IMR-90 (cell line): ENCODE measurements around the gene NUDT3. TPM values are rescaled to one million over a fixed set of nuclear protein-coding genes. Genes with fewer than 3 reads are reported as not detected.
A peak's percentile ranks its signal among the peaks of the same experiment; 100 is the strongest.
"Not testable (repeated sequence)": the region's sequence is repeated elsewhere in the genome, so short reads cannot be mapped to it uniquely, and the experiment has no call there.

ENCODE experiments used
- ATAC-seq: fragments of 200-7000 bp; cut with Tn5 transposase; 2 replicates; pipeline ENCODE4 v1.9.1; 2020; ENCODE audit warnings: low read depth, mild to moderate bottlenecking, moderate library complexity
- BruUV-seq: library from RNA; stranded (reverse); fragments of 400-500 nt; replicated peaks from 2 replicates; lab custom pipeline; 2021; lab: Mats Ljungman, UMichigan
- CTCF ChIA-PET: fragments of 300-600 bp; formaldehyde crosslinking; extraction: SDS; loops from one replicate; lab custom pipeline; 2021; ENCODE audit warnings: antibody characterized with exemption; lab: Yijun Ruan, JAX
- POLR2A ChIA-PET: fragments of 300-600 bp; sonication (Branson Sonifier 250); formaldehyde crosslinking; loops from one replicate; lab custom pipeline; 2022; ENCODE audit warnings: antibody characterized with exemption; ENCODE audit not compliant: unreplicated experiment; lab: Charles Lee
- DNase-seq: peaks from one replicate; pipeline ENCODE4 v3.0.0; 2013
- H2AFZ ChIP-seq: replicated peaks from 2 replicates; pipeline ENCODE3; 2013; ENCODE audit warnings: low read length, mild to moderate bottlenecking; ENCODE audit not compliant: poor library complexity
- H2AK5ac ChIP-seq: 2 replicates; pipeline ENCODE4 v1.6.1; 2013; ENCODE audit warnings: low read depth, low read length, inconsistent platforms
- H2AK9ac ChIP-seq: replicated peaks from 2 replicates; pipeline ENCODE3; 2013; ENCODE audit warnings: mild to moderate bottlenecking, low read depth, low read length, moderate library complexity; ENCODE audit not compliant: poor library complexity
- H2BK120ac ChIP-seq: 2 replicates; pipeline ENCODE4 v1.6.1; 2013; ENCODE audit warnings: low read depth, low read length, inconsistent platforms
- H2BK15ac ChIP-seq: 3 replicates; pipeline ENCODE4 v1.6.1; 2013; ENCODE audit warnings: low read depth, low read length, inconsistent platforms
- H2BK20ac ChIP-seq: 2 replicates; pipeline ENCODE4 v1.6.1; 2013; ENCODE audit warnings: low read depth, mild to moderate bottlenecking, inconsistent platforms, low read length, moderate library complexity
- H2BK5ac ChIP-seq: 2 replicates; pipeline ENCODE4 v1.6.1; 2013; ENCODE audit warnings: mild to moderate bottlenecking, low read depth, low read length, inconsistent platforms; ENCODE audit not compliant: poor library complexity, severe bottlenecking
- H3K14ac ChIP-seq: replicated peaks from 2 replicates; pipeline ENCODE4 v1.6.1; 2013; ENCODE audit warnings: low read depth, low read length, inconsistent platforms
- H3K18ac ChIP-seq: 2 replicates; pipeline ENCODE4 v1.6.1; 2013; ENCODE audit warnings: low read depth, low read length, control low read depth
- H3K23ac ChIP-seq: 2 replicates; pipeline ENCODE4 v1.6.1; 2013; ENCODE audit warnings: low read depth, low read length, inconsistent platforms
- H3K27ac ChIP-seq: 2 replicates; pipeline ENCODE4 v1.5.1; 2013; ENCODE audit warnings: mild to moderate bottlenecking, control low read depth, low read length; ENCODE audit not compliant: insufficient read depth
- H3K27me3 ChIP-seq: 2 replicates; pipeline ENCODE4 v1.6.1; 2013; ENCODE audit warnings: low read length; ENCODE audit not compliant: control insufficient read depth, insufficient read depth
- H3K36me3 ChIP-seq: 2 replicates; pipeline ENCODE4 v1.6.1; 2013; ENCODE audit warnings: low read length, mixed read lengths; ENCODE audit not compliant: control insufficient read depth, insufficient read depth
- H3K4ac ChIP-seq: 2 replicates; pipeline ENCODE4 v1.6.1; 2013; ENCODE audit warnings: low read depth, low read length, inconsistent platforms
- H3K4me1 ChIP-seq: 2 replicates; pipeline ENCODE4 v1.6.1; 2013; ENCODE audit warnings: low read length, mixed read lengths; ENCODE audit not compliant: control insufficient read depth, insufficient read depth
- H3K4me2 ChIP-seq: 2 replicates; pipeline ENCODE4 v1.6.1; 2013; ENCODE audit warnings: low read depth, mild to moderate bottlenecking, control low read depth, low read length, moderate library complexity
- H3K4me3 ChIP-seq: 2 replicates; pipeline ENCODE4 v1.5.1; 2013; ENCODE audit warnings: low read depth, mild to moderate bottlenecking, control low read depth, low read length, moderate library complexity; ENCODE audit not compliant: insufficient read depth
- H3K56ac ChIP-seq: 2 replicates; pipeline ENCODE4 v1.6.1; 2013; ENCODE audit warnings: low read length, inconsistent platforms; ENCODE audit not compliant: insufficient read depth; ENCODE audit errors: extremely low read depth
- H3K79me1 ChIP-seq, 2 experiments: 2 replicates each; pipeline ENCODE4 v1.6.1; 2013; ENCODE audit warnings: low read length in 2 of 2, inconsistent platforms in 1 of 2, low read depth in 1 of 2
- H3K9ac ChIP-seq: 2 replicates; pipeline ENCODE4 v1.6.1; 2013; ENCODE audit warnings: low read depth, low read length, control low read depth
- H3K9me1 ChIP-seq: 2 replicates; pipeline ENCODE4 v1.6.1; 2013; ENCODE audit warnings: low read length, inconsistent platforms; ENCODE audit not compliant: insufficient read depth
- H3K9me3 ChIP-seq: 2 replicates; pipeline ENCODE4 v1.6.1; 2013; ENCODE audit warnings: low read length; ENCODE audit not compliant: control insufficient read depth, insufficient read depth
- H4K20me1 ChIP-seq: 2 replicates; pipeline ENCODE4 v1.6.1; 2013; ENCODE audit warnings: low read length, inconsistent platforms; ENCODE audit not compliant: insufficient read depth
- H4K5ac ChIP-seq: 2 replicates; pipeline ENCODE4 v1.6.1; 2013; ENCODE audit warnings: mild to moderate bottlenecking, low read depth, low read length, control low read depth
- H4K8ac ChIP-seq, 2 experiments: 2 replicates each; pipeline ENCODE4 v1.6.1; 2013; ENCODE audit warnings: low read depth in 2 of 2, low read length in 2 of 2, control low read depth in 1 of 2, inconsistent platforms in 1 of 2
- H4K91ac ChIP-seq: 2 replicates; pipeline ENCODE4 v1.6.1; 2013; ENCODE audit warnings: low read depth, low read length, inconsistent platforms; ENCODE audit not compliant: insufficient read depth
- WGBS, 2 experiments: methylation state at CpG; one replicate each; pipeline versions ENCODE4 v1.1.5 to v1.1.7; 2013; ENCODE audit warnings: missing lambda C conversion rate in 2 of 2; ENCODE audit not compliant: insufficient read length in 1 of 2; ENCODE audit errors: extremely low coverage in 2 of 2; 5-methylcytosine and 5-hydroxymethylcytosine counted together
- dilution Hi-C: fragments of 300-500 bp; cut with HindIII; formaldehyde crosslinking; loops from one replicate; pipeline ENCODE4 v1.14.3; 2018; ENCODE audit warnings: low sequenced_read_pairs; ENCODE audit not compliant: unreplicated experiment
- in situ Hi-C: fragments of 300-500 bp; cut with MboI; formaldehyde crosslinking; loops from 3 replicates; pipeline ENCODE4 v1.14.3; 2019; ENCODE audit warnings: low sequenced_read_pairs, inconsistent platforms, mixed read lengths
- intact Hi-C: fragments of 100-400 bp; cut with micrococcal nuclease; formaldehyde crosslinking; loops from 2 replicates; pipeline ENCODE4 v1.10.0; 2022
- polyA plus RNA-seq, 3 experiments: library from polyadenylated mRNA; depleted of rRNA; stranded (reverse); fragments of >200 nt; gene quantifications; 2 replicates each; pipeline ENCODE4 v1.2.3, GENCODE V29; 2012; ENCODE audit warnings: low replicate concordance in 1 of 3
- total RNA-seq: library from RNA; depleted of rRNA; stranded (reverse); fragments of >200 nt; gene quantifications from 2 replicates; pipeline ENCODE4 v1.2.3, GENCODE V29; 2012

The NUDT3 gene
- total and polyA plus RNA-seq, 2 of the 4 experiments (the other 2 are of a cell fraction): 10.1 to 17.2 TPM

GRCh38 chr6:34354230-34354629 lies 38.2 kb downstream of the NUDT3 start:
- H2BK15ac ChIP-seq, H3K14ac ChIP-seq, H2BK120ac ChIP-seq, H2AK9ac ChIP-seq, DNase-seq, H2BK5ac ChIP-seq, H3K4me3 ChIP-seq, H3K4me1 ChIP-seq, CTCF ChIA-PET, H3K27ac ChIP-seq, H3K18ac ChIP-seq, H3K23ac ChIP-seq, H4K8ac ChIP-seq, H3K9me3 ChIP-seq, BruUV-seq, H2AK5ac ChIP-seq, H4K5ac ChIP-seq, POLR2A ChIA-PET, in situ Hi-C loops, H2BK20ac ChIP-seq, ATAC-seq, H4K91ac ChIP-seq, dilution Hi-C loops, H2AFZ ChIP-seq, H3K36me3 ChIP-seq, H3K9ac ChIP-seq, H3K56ac ChIP-seq, H3K27me3 ChIP-seq, H3K4me2 ChIP-seq: not testable (repeated sequence)
- H3K4ac ChIP-seq: 0 out of 2 replicates have a peak overlapping the region, but pooled peaks have one; percentile 32
- intact Hi-C loops: loop anchor here (5.0 kb wide), 1 partner anchor 47 kb away; no protein-coding TSS in a partner anchor
- H4K20me1 ChIP-seq: peaks cover 36% of the 10 kb centered on the region
- peaks cover 12% of the 10 kb centered on the region for H3K9me1 ChIP-seq
- peaks cover 13 to 61% of the 10 kb centered on the region in 2 experiments for H3K79me1 ChIP-seq
- 100% methylated on average over 1 of the region's 6 CpGs; no CpG with 5 or more reads in 1 of the 2 experiments for WGBS, 2 experiments

- not testable (repeated sequence) for ATAC-seq, H4K8ac ChIP-seq
- intact Hi-C loops: loop anchor here (5.0 kb wide), 1 partner anchor 46 kb away; no protein-coding TSS in a partner anchor
Observed at GRCh38 chr6:34353530-34353929, 38.9 kb downstream of the NUDT3 start.

More at GRCh38 chr6:34353530-34353929, 38.9 kb downstream of the NUDT3 start:
- H3K56ac ChIP-seq, dilution Hi-C loops, H3K4me3 ChIP-seq, in situ Hi-C loops, H2AK9ac ChIP-seq, H4K91ac ChIP-seq, CTCF ChIA-PET, H2BK120ac ChIP-seq, H2BK5ac ChIP-seq, BruUV-seq, H2AFZ ChIP-seq, H3K9ac ChIP-seq, H2BK20ac ChIP-seq, H3K4me1 ChIP-seq, H3K14ac ChIP-seq, H2BK15ac ChIP-seq, H3K9me3 ChIP-seq, H3K4me2 ChIP-seq, H3K18ac ChIP-seq, H3K23ac ChIP-seq, H3K27me3 ChIP-seq, H3K36me3 ChIP-seq, H4K5ac ChIP-seq, POLR2A ChIA-PET, H3K4ac ChIP-seq, H2AK5ac ChIP-seq, DNase-seq, H3K27ac ChIP-seq: not testable (repeated sequence)
- Histone ChIP-seq H4K20me1 (peaks cover 34% of the 10 kb centered on the region), H3K79me1 (peaks cover 13 to 64% of the 10 kb centered on the region in 2 experiments), H3K9me1 (peaks cover 12% of the 10 kb centered on the region)
- 84% methylated on average over 3 of the region's 7 CpGs; no CpG with 5 or more reads in 1 of the 2 experiments for WGBS, 2 experiments
